ENCODE measurements around the gene MEIKIN.

MEIKIN gene

GRCh38 chr5:131766689-131767088 lies 178.8 kb downstream of the MEIKIN start:
- no peak for DNase-seq

- no peak for DNase-seq
Measured at GRCh38 chr5:131765261-131765660, 180.2 kb downstream of the MEIKIN start.

GRCh38 chr5:131763968-131764367 lies 181.5 kb downstream of the MEIKIN start:
- DNase-seq, result no peak

- DNase-seq, result no peak
Measured at GRCh38 chr5:131760793-131761192, 184.7 kb downstream of the MEIKIN start.

- no peak for DNase-seq
Measured at GRCh38 chr5:131759704-131760103, 185.8 kb downstream of the MEIKIN start.

GRCh38 chr5:131758520-131758900 lies 187.0 kb downstream of the MEIKIN start:
- no peak for DNase-seq

- DNase-seq, result no peak
Measured at GRCh38 chr5:131757830-131758519, 187.5 kb downstream of the MEIKIN start.

Data from NCI-H1436 treated with DMSO at 0.1 percent for 48 hours (cell line).